IMR-90 (cell line): ENCODE results near the gene APH1A. TPM values are rescaled to one million over a fixed set of nuclear protein-coding genes. Genes with fewer than 3 reads are reported as not detected.

ENCODE experiments used
- ATAC-seq: fragments of 200-7000 bp; cut with Tn5 transposase; 2 replicates; pipeline ENCODE4 v1.9.1; 2020; ENCODE audit warnings: low read depth, mild to moderate bottlenecking, moderate library complexity
- BruUV-seq: library from RNA; stranded (reverse); fragments of 400-500 nt; replicated peaks from 2 replicates; lab custom pipeline; 2021; lab: Mats Ljungman, UMichigan
- CTCF ChIA-PET: fragments of 300-600 bp; formaldehyde crosslinking; extraction: SDS; loops from one replicate; lab custom pipeline; 2021; ENCODE audit warnings: antibody characterized with exemption; lab: Yijun Ruan, JAX
- POLR2A ChIA-PET: fragments of 300-600 bp; sonication (Branson Sonifier 250); formaldehyde crosslinking; loops from one replicate; lab custom pipeline; 2022; ENCODE audit warnings: antibody characterized with exemption; ENCODE audit not compliant: unreplicated experiment; lab: Charles Lee
- DNase-seq: peaks from one replicate; pipeline ENCODE4 v3.0.0; 2013
- H2AFZ ChIP-seq: replicated peaks from 2 replicates; pipeline ENCODE3; 2013; ENCODE audit warnings: low read length, mild to moderate bottlenecking; ENCODE audit not compliant: poor library complexity
- H2AK5ac ChIP-seq: 2 replicates; pipeline ENCODE4 v1.6.1; 2013; ENCODE audit warnings: low read depth, low read length, inconsistent platforms
- H2AK9ac ChIP-seq: replicated peaks from 2 replicates; pipeline ENCODE3; 2013; ENCODE audit warnings: mild to moderate bottlenecking, low read depth, low read length, moderate library complexity; ENCODE audit not compliant: poor library complexity
- H2BK120ac ChIP-seq: 2 replicates; pipeline ENCODE4 v1.6.1; 2013; ENCODE audit warnings: low read depth, low read length, inconsistent platforms
- H2BK15ac ChIP-seq: 3 replicates; pipeline ENCODE4 v1.6.1; 2013; ENCODE audit warnings: low read depth, low read length, inconsistent platforms
- H2BK20ac ChIP-seq: 2 replicates; pipeline ENCODE4 v1.6.1; 2013; ENCODE audit warnings: low read depth, mild to moderate bottlenecking, inconsistent platforms, low read length, moderate library complexity
- H2BK5ac ChIP-seq: 2 replicates; pipeline ENCODE4 v1.6.1; 2013; ENCODE audit warnings: mild to moderate bottlenecking, low read depth, low read length, inconsistent platforms; ENCODE audit not compliant: poor library complexity, severe bottlenecking
- H3K14ac ChIP-seq: replicated peaks from 2 replicates; pipeline ENCODE4 v1.6.1; 2013; ENCODE audit warnings: low read depth, low read length, inconsistent platforms
- H3K18ac ChIP-seq: 2 replicates; pipeline ENCODE4 v1.6.1; 2013; ENCODE audit warnings: low read depth, low read length, control low read depth
- H3K23ac ChIP-seq: 2 replicates; pipeline ENCODE4 v1.6.1; 2013; ENCODE audit warnings: low read depth, low read length, inconsistent platforms
- H3K27ac ChIP-seq: 2 replicates; pipeline ENCODE4 v1.5.1; 2013; ENCODE audit warnings: mild to moderate bottlenecking, control low read depth, low read length; ENCODE audit not compliant: insufficient read depth
- H3K27me3 ChIP-seq: 2 replicates; pipeline ENCODE4 v1.6.1; 2013; ENCODE audit warnings: low read length; ENCODE audit not compliant: control insufficient read depth, insufficient read depth
- H3K36me3 ChIP-seq: 2 replicates; pipeline ENCODE4 v1.6.1; 2013; ENCODE audit warnings: low read length, mixed read lengths; ENCODE audit not compliant: control insufficient read depth, insufficient read depth
- H3K4ac ChIP-seq: 2 replicates; pipeline ENCODE4 v1.6.1; 2013; ENCODE audit warnings: low read depth, low read length, inconsistent platforms
- H3K4me1 ChIP-seq: 2 replicates; pipeline ENCODE4 v1.6.1; 2013; ENCODE audit warnings: low read length, mixed read lengths; ENCODE audit not compliant: control insufficient read depth, insufficient read depth
- H3K4me2 ChIP-seq: 2 replicates; pipeline ENCODE4 v1.6.1; 2013; ENCODE audit warnings: low read depth, mild to moderate bottlenecking, control low read depth, low read length, moderate library complexity
- H3K4me3 ChIP-seq: 2 replicates; pipeline ENCODE4 v1.5.1; 2013; ENCODE audit warnings: low read depth, mild to moderate bottlenecking, control low read depth, low read length, moderate library complexity; ENCODE audit not compliant: insufficient read depth
- H3K56ac ChIP-seq: 2 replicates; pipeline ENCODE4 v1.6.1; 2013; ENCODE audit warnings: low read length, inconsistent platforms; ENCODE audit not compliant: insufficient read depth; ENCODE audit errors: extremely low read depth
- H3K79me1 ChIP-seq, 2 experiments: 2 replicates each; pipeline ENCODE4 v1.6.1; 2013; ENCODE audit warnings: low read length in 2 of 2, inconsistent platforms in 1 of 2, low read depth in 1 of 2
- H3K9ac ChIP-seq: 2 replicates; pipeline ENCODE4 v1.6.1; 2013; ENCODE audit warnings: low read depth, low read length, control low read depth
- H3K9me1 ChIP-seq: 2 replicates; pipeline ENCODE4 v1.6.1; 2013; ENCODE audit warnings: low read length, inconsistent platforms; ENCODE audit not compliant: insufficient read depth
- H3K9me3 ChIP-seq: 2 replicates; pipeline ENCODE4 v1.6.1; 2013; ENCODE audit warnings: low read length; ENCODE audit not compliant: control insufficient read depth, insufficient read depth
- H4K20me1 ChIP-seq: 2 replicates; pipeline ENCODE4 v1.6.1; 2013; ENCODE audit warnings: low read length, inconsistent platforms; ENCODE audit not compliant: insufficient read depth
- H4K5ac ChIP-seq: 2 replicates; pipeline ENCODE4 v1.6.1; 2013; ENCODE audit warnings: mild to moderate bottlenecking, low read depth, low read length, control low read depth
- H4K8ac ChIP-seq, 2 experiments: 2 replicates each; pipeline ENCODE4 v1.6.1; 2013; ENCODE audit warnings: low read depth in 2 of 2, low read length in 2 of 2, control low read depth in 1 of 2, inconsistent platforms in 1 of 2
- H4K91ac ChIP-seq: 2 replicates; pipeline ENCODE4 v1.6.1; 2013; ENCODE audit warnings: low read depth, low read length, inconsistent platforms; ENCODE audit not compliant: insufficient read depth
- CEBPB ChIP-seq: IDR thresholded peaks from 2 replicates; pipeline ENCODE4 v1.6.1; 2012; ENCODE audit warnings: low read depth, low read length, improper control_type of control experiment
- POLR2A ChIP-seq: IDR thresholded peaks from 2 replicates; pipeline ENCODE4 v1.6.1; 2012; ENCODE audit warnings: mild to moderate bottlenecking, low read depth, low read length
- WGBS, 2 experiments: methylation state at CpG; one replicate each; pipeline versions ENCODE4 v1.1.5 to v1.1.7; 2013; ENCODE audit warnings: missing lambda C conversion rate in 2 of 2; ENCODE audit not compliant: insufficient read length in 1 of 2; ENCODE audit errors: extremely low coverage in 2 of 2; 5-methylcytosine and 5-hydroxymethylcytosine counted together
- dilution Hi-C: fragments of 300-500 bp; cut with HindIII; formaldehyde crosslinking; loops from one replicate; pipeline ENCODE4 v1.14.3; 2018; ENCODE audit warnings: low sequenced_read_pairs; ENCODE audit not compliant: unreplicated experiment
- in situ Hi-C: fragments of 300-500 bp; cut with MboI; formaldehyde crosslinking; loops from 3 replicates; pipeline ENCODE4 v1.14.3; 2019; ENCODE audit warnings: low sequenced_read_pairs, inconsistent platforms, mixed read lengths
- intact Hi-C: fragments of 100-400 bp; cut with micrococcal nuclease; formaldehyde crosslinking; loops from 2 replicates; pipeline ENCODE4 v1.10.0; 2022
- polyA plus RNA-seq, 3 experiments: library from polyadenylated mRNA; depleted of rRNA; stranded (reverse); fragments of >200 nt; gene quantifications; 2 replicates each; pipeline ENCODE4 v1.2.3, GENCODE V29; 2012; ENCODE audit warnings: low replicate concordance in 1 of 3
- total RNA-seq: library from RNA; depleted of rRNA; stranded (reverse); fragments of >200 nt; gene quantifications from 2 replicates; pipeline ENCODE4 v1.2.3, GENCODE V29; 2012

APH1A gene
- total and polyA plus RNA-seq, 2 of the 4 experiments (the other 2 are of a cell fraction): 62.0 to 94.2 TPM

DNA sequence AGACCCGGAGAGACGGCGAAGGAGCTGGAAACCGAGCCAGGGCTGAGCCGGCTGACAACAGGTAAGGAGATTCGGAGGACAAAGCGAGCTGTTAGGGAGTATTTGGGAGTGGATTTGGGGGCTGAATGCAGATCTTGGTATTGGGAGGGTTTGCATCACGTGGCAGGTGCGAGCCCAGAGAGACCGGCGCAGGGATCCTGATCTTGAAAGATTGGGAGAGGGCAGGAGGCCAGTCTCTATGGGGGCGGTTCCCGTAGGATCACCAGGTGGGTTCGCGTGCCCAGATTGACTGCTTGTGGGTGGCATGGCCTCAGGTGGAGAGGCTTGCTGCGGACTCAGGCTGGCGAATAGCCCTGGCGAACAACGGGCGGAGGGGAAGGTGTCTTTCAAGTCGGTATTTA lies 13.7 kb upstream of the APH1A start:
- in situ Hi-C loops: no loop called here
- Histone ChIP-seq H3K9me3 (no peaks in the 10 kb centered on the region), H3K4ac (peak overlapping the region; percentile 70), H2AK5ac (peak overlapping the region; percentile 40), H2AFZ (peak overlapping the region; percentile 92), H3K14ac (peak overlapping the region; percentile 82), H4K20me1 (no peaks in the 10 kb centered on the region), H4K91ac (peak overlapping the region; percentile 58), H2BK20ac (no peak overlapping the region), H3K36me3 (peaks cover 11% of the 10 kb centered on the region), H3K4me3 (peak overlapping the region; percentile 58), H3K9ac (peak overlapping the region; percentile 54), H2BK120ac (peak overlapping the region; percentile 60; the same call in 1 of the 2 replicates), H3K4me1 (peaks cover 5% of the 10 kb centered on the region), H2BK5ac (peak overlapping the region; percentile 32), H2AK9ac (peak overlapping the region; percentile 93), H4K5ac (0 out of 2 replicates have a peak overlapping the region, but pooled peaks have one; percentile 12), H3K23ac (peak overlapping the region; percentile 82), H3K4me2 (peak overlapping the region; percentile 84), H3K56ac (no peak overlapping the region), H3K79me1 (peaks cover 17 to 21% of the 10 kb centered on the region in 2 experiments; a peak in 3 of 4 replicates), H4K8ac (peak overlapping the region in 1 of 2 experiments; percentile 61; a peak in 2 of 4 replicates), H2BK15ac (peak overlapping the region; percentile 28; the same call in 1 of the 3 replicates), H3K27ac (peak overlapping the region; percentile 13; the same call in 1 of the 2 replicates), H3K18ac (no peak overlapping the region), H3K9me1 (no peaks in the 10 kb centered on the region), H3K27me3 (no peaks in the 10 kb centered on the region)
- dilution Hi-C loops: no loop called here
- ATAC-seq: no peak; the same call in 1 of the 2 replicates
- no TSS peak for BruUV-seq
- ChIA-PET POLR2A (interaction anchor here (0.6 kb wide), 1 partner anchor 10 kb away, joined by 5 read pairs; no protein-coding TSS in a partner anchor), CTCF (interaction anchor here (0.6 to 3.8 kb wide), 2 partner anchors 27 to 76 kb away, joined by 4 to 31 read pairs; no protein-coding TSS in a partner anchor)
- intact Hi-C loops: loop anchor here (5.0 kb wide), 1 partner anchor 45 kb away; the partner anchor contains the start of gene ANP32E
- 2% methylated on average over 9 of the region's 21 CpGs; no CpG with 5 or more reads in 1 of the 2 experiments for WGBS, 2 experiments
- DNase-seq: peak; percentile 22
- TF ChIP-seq POLR2A (peak; percentile 63; the same call in 1 of the 2 replicates), CEBPB (no peak)
